Occipital lobe (tissue), 2 donors: ENCODE data around the gene TGFA. TPM values are rescaled to one million over a fixed set of nuclear protein-coding genes. Genes with fewer than 3 reads are reported as not detected.

Experiments
- DNase-seq: peaks from one replicate; lab custom pipeline; 2025; lab: John Stamatoyannopoulos, UW
- total RNA-seq: library from RNA; depleted of rRNA; stranded (reverse); fragments of >200 nt; gene quantifications from one replicate; pipeline ENCODE4 v1.2.3, GENCODE V29; 2014

The TGFA gene
- total RNA-seq, 1 donor from 2014 or later, result 14.2 TPM

- no peak for DNase-seq
Observed at GRCh38 chr2:70420143-70420542, 133.5 kb downstream of the TGFA start.

DNA sequence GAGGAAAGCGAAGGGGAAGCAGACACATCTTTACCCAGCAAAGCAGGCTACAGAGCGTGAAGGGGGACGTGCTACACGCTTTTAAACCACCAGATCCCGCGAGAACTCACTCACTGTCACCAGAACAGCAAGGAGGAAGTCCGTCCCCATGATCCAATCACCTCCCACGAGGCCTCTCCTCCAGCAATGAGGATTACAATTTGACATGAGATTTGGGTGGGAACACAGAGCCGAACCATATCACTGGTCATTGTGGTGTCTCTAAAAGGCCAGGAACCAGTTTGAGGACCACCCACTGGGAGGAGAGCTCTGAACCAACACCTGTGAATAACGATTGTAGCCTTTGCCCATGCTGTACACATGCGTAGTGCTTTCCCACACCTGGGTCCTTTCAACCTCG, 135.1 kb downstream of the TGFA start:
- no peak for DNase-seq

DNA sequence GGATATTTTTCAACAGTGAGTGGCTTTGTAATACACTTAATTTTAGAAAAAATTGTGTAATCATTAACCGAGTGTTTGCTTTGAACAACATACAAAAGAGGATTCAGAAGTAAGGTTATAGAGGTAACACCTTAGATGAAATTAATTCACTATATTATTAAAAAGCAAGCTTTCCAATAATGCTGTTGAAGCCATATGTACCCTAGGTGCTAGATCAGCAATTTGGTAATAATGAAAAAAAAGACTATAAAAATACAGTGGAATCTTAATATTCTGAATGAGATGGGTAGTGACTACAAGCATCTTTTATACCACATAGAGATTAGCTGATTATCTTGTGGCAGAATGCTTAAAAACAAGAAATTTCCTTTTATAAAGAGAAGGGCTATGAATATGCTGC, 136.6 kb downstream of the TGFA start:
- no peak for DNase-seq

DNA sequence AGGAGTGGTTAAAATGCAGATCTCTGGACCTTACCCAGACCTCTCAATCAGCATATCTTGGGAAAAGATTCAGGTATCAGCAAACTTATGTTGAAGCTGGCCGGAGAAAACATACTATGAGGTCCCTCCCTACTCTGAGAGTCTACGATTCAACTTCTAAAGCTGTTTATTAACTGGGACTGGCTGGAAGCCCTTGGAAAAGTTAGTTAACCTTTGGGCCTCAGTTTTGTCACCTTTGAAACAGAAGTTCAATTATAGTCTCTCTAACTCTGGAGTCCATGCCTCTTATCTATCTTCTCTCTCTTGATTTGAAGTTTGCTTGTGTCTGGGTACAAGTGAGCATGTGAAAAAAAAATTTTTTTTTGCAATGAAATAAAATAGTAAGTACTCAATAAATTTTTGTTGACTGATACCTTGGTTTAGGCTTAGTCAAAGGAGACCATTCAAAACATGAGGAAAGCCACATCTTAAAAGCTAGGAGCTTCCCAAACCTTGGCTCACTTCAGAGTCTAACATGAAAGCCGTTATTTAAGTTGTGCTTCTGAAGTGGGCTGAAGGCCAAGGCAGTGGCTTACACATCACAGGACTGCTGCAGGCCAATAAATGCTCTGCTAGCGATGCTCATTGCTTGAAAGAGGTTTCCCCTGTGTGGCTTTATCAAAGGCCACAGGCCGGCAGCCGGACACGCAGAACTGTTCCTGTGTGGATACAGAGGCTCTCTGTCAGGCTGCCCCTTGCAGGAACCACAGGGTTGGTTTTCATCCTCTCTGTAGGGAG, 141.1 kb downstream of the TGFA start:
- no peak for DNase-seq

DNA sequence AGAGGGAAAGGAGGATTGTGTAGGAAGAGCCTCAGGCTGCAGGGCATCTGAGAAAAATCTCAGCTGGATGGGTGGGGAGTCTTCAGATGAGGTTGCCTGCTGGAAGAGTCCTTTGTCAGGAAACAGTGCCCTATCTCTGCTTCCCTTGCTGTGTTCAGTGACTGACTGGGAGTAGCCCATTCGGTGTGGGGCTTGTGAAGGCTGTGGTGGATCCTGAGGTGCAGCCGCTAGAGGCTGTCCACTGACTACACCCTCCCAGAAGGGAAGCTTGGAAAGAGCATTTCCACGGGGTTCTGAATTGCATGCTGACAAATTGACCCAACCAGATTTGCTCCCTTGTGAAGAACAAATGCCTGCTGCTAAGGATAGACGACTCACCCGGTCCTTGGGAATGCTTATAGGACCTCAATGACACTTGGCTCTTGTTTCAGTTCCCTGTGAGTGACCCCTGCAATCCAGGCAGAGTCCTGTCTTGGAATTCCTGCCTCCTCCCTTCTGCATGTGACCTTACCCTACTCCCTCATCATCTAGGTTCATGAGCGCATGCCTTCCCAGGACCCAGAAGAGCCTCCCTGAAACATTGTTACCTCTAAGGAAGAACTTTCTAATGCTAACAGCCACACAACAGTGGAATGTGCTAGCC, 142.0 kb downstream of the TGFA start:
- no peak for DNase-seq

GRCh38 chr2:70403267-70404053, 150.2 kb downstream of the TGFA start:
- DNase-seq, result no peak

- no peak for DNase-seq
Observed at GRCh38 chr2:70400539-70400938, 153.1 kb downstream of the TGFA start.

GRCh38 chr2:70399046-70399445, 154.6 kb downstream of the TGFA start:
- no peak for DNase-seq

Other genes starting within 250 kb of the TGFA start
- gene ADD2, start 214.4 kb upstream of the TGFA start, total RNA-seq, result 435 TPM
- not detected for gene FIGLA, start 236.8 kb upstream of the TGFA start, total RNA-seq